ENCODE data around the gene PADI1. TPM values are rescaled to one million over a fixed set of nuclear protein-coding genes. Genes with fewer than 3 reads are reported as not detected.

Gene PADI1
- polyA plus RNA-seq, 4 donors = 0.01 to 0.27 (median 0.10) TPM; not detected in 1

DNA sequence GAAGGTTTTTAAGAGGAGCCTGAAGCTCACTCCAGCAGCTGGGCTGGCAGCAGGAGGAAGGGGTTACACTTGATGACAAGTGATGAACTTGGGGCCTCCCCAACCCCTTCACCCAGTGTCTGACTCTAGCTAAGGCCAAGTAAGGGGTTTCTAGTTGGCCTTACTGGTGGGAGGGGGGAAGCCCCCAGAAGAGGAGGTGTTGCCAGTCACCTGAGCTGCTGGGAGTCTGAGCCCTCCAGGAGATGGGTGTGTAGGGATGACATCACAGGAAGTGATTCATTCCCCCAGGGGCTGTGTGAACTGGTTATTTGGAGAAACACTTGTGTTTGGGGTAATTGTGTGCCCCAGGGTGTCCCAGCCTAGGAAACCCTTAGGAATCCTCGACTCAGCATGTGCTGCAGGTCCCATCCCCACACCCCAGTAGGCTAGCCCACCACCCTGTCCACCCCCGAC lies 3.1 kb downstream of the PADI1 start:
- no peak for FAIRE-seq

DNA sequence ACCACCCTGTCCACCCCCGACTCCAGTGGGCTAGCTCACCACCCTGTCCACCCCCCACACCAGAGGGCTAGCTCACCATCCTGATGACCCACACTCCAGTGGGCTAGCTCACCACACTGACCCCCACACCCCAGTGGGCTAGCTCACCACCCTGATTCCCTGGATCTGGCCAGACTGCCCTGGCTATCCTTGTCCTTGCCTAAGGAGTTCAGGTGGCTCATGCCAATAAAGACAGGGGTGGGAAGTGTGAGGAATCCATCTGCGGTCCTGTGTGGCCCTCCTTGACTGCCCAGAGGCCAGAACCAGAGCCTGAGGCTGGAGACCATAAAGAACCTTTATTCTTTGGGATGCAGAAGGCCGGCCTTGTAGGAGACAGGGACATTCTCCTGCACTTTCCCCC lies 3.6 kb downstream of the PADI1 start:
- Histone ChIP-seq H3K27ac (ENCODE audit: low read depth in 1 of 3, low read length in 2 of 3) (no peak overlapping the region), H3K9me3 (ENCODE audit: control insufficient read depth in 2 of 2, insufficient read depth in 1 of 2, low read depth in 1 of 2, low read length in 1 of 2) (no peaks in the 10 kb centered on the region), H3K4me1 (ENCODE audit: control insufficient read depth in 3 of 3, insufficient read depth in 2 of 3, low read depth in 1 of 3, low read length in 2 of 3) (peaks cover 0 to 12% (median 0%) of the 10 kb centered on the region in 3 donors), H3K4me3 (ENCODE audit: low read depth in 1 of 3, low read length in 3 of 3) (no peak overlapping the region), H3K36me3 (ENCODE audit: control insufficient read depth in 3 of 3, insufficient read depth in 2 of 3, low read depth in 1 of 3, low read length in 3 of 3) (no peaks in the 10 kb centered on the region), H3K27me3 (ENCODE audit: control insufficient read depth in 3 of 3, insufficient read depth in 3 of 3, low read length in 3 of 3) (peaks cover 0 to 3% (median 3%) of the 10 kb centered on the region in 3 donors)
- no peak for FAIRE-seq
- no peak for DNase-seq
- 71 to 86% (median 82%) methylated on average over 3 of the region's 3 CpGs for WGBS, 3 donors

More for the DNA sequence above, 3.1 kb downstream of the PADI1 start:
- peaks cover 0 to 7% (median 0%) of the 10 kb centered on the region in 3 donors for H3K4me1 ChIP-seq (ENCODE audit: control insufficient read depth in 3 of 3, insufficient read depth in 2 of 3, low read depth in 1 of 3, low read length in 2 of 3)
- DNase-seq = peak in 1 of 2 donors; percentile 14
- no peaks in the 10 kb centered on the region for H3K9me3 ChIP-seq (ENCODE audit: control insufficient read depth in 2 of 2, insufficient read depth in 1 of 2, low read depth in 1 of 2, low read length in 1 of 2)
- H3K4me3 ChIP-seq (ENCODE audit: low read depth in 1 of 3, low read length in 3 of 3) = no peak overlapping the region
- H3K36me3 ChIP-seq (ENCODE audit: control insufficient read depth in 3 of 3, insufficient read depth in 2 of 3, low read depth in 1 of 3, low read length in 3 of 3) = no peaks in the 10 kb centered on the region
- 32 to 71% (median 48%) methylated on average over 2 of the region's 2 CpGs for WGBS, 3 donors
- H3K27ac ChIP-seq (ENCODE audit: low read depth in 1 of 3, low read length in 2 of 3) = no peak overlapping the region
- peaks cover 0 to 3% (median 0%) of the 10 kb centered on the region in 3 donors for H3K27me3 ChIP-seq (ENCODE audit: control insufficient read depth in 3 of 3, insufficient read depth in 3 of 3, low read length in 3 of 3)

DNA sequence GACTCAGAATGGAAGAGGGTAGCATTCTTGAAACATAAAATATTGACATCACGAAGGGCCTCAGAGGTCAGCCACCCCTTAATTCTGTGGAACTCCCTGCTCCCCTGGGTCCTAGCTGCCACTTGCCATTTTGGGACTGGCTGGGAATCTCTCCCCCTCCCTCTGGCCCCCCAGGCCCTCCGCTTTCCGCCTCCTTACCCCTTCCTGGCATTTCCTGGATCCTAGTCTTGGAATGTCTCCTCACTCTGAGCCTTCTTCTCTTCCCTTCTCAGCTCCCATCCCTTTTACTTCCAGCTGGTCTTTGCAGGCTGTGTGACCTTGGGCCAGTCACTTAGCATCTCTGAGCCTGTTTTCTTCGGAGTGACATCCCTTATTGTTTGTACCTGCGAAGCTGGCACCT lies 4.5 kb downstream of the PADI1 start:
- Histone ChIP-seq H3K4me3 (ENCODE audit: low read depth in 1 of 3, low read length in 3 of 3) (no peak overlapping the region), H3K36me3 (ENCODE audit: control insufficient read depth in 3 of 3, insufficient read depth in 2 of 3, low read depth in 1 of 3, low read length in 3 of 3) (no peaks in the 10 kb centered on the region), H3K27me3 (ENCODE audit: control insufficient read depth in 3 of 3, insufficient read depth in 3 of 3, low read length in 3 of 3) (peaks cover 2 to 4% (median 4%) of the 10 kb centered on the region in 3 donors), H3K4me1 (ENCODE audit: control insufficient read depth in 3 of 3, insufficient read depth in 2 of 3, low read depth in 1 of 3, low read length in 2 of 3) (peaks cover 0 to 12% (median 0%) of the 10 kb centered on the region in 3 donors), H3K27ac (ENCODE audit: low read depth in 1 of 3, low read length in 2 of 3) (no peak overlapping the region), H3K9me3 (ENCODE audit: control insufficient read depth in 2 of 2, insufficient read depth in 1 of 2, low read depth in 1 of 2, low read length in 1 of 2) (no peaks in the 10 kb centered on the region)
- 65 to 78% (median 78%) methylated on average over 5 of the region's 5 CpGs for WGBS, 3 donors
- DNase-seq = no peak
- no peak for FAIRE-seq

DNA sequence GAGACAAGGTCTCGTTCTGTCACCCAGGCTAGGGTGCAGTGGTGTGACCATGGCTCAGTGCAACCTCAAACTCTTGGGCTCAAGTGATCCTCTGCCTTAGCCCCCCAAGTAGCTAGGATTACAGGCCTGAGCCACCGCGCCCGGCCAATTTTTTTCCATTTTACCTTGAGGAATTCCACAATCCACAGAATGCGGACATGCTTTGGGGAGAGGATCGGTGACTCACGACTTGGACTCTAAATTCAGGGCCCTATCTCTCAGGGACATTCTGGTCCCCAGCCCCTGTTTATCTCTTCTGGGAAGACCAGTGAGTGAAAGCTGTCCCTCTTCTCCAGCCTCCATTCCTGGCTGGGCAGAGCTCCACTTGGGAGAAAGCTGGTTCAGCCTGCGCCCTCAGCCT lies 5.2 kb downstream of the PADI1 start:
- no peak for DNase-seq
- Histone ChIP-seq H3K27ac (ENCODE audit: low read depth in 1 of 3, low read length in 2 of 3) (no peak overlapping the region), H3K27me3 (ENCODE audit: control insufficient read depth in 3 of 3, insufficient read depth in 3 of 3, low read length in 3 of 3) (peaks cover 2 to 4% (median 3%) of the 10 kb centered on the region in 3 donors), H3K4me1 (ENCODE audit: control insufficient read depth in 3 of 3, insufficient read depth in 2 of 3, low read depth in 1 of 3, low read length in 2 of 3) (peaks cover 0 to 12% (median 0%) of the 10 kb centered on the region in 3 donors), H3K9me3 (ENCODE audit: control insufficient read depth in 2 of 2, insufficient read depth in 1 of 2, low read depth in 1 of 2, low read length in 1 of 2) (no peaks in the 10 kb centered on the region), H3K36me3 (ENCODE audit: control insufficient read depth in 3 of 3, insufficient read depth in 2 of 3, low read depth in 1 of 3, low read length in 3 of 3) (no peaks in the 10 kb centered on the region), H3K4me3 (ENCODE audit: low read depth in 1 of 3, low read length in 3 of 3) (no peak overlapping the region)
- WGBS, 3 donors = 93 to 96% (median 96%) methylated on average over 8 of the region's 8 CpGs
- no peak for FAIRE-seq

DNA sequence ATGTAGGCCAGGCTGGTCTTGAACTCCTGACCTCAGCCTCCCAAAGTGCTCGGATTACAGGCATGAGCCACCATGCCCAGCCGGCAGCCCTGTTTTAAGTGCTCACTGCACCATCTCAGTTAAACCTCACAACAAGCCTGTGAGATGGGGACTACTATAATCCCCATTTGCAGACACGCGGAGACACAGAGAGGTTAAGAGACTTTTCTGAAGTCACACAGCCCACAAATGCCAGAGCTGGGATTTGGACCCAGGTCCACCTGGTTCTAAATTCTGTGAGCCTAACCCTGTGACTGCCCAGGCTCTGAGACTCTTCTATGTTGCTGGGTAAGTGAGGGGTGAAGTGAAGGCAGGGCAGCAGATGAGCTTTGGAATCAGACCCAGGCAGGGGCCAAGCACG lies 6.4 kb downstream of the PADI1 start:
- H3K36me3 ChIP-seq (ENCODE audit: control insufficient read depth in 3 of 3, insufficient read depth in 2 of 3, low read depth in 1 of 3, low read length in 3 of 3) = no peaks in the 10 kb centered on the region
- DNase-seq (no peak), FAIRE-seq (no peak)
- peaks cover 0 to 12% (median 0%) of the 10 kb centered on the region in 3 donors for H3K4me1 ChIP-seq (ENCODE audit: control insufficient read depth in 3 of 3, insufficient read depth in 2 of 3, low read depth in 1 of 3, low read length in 2 of 3)
- H3K27ac ChIP-seq (ENCODE audit: low read depth in 1 of 3, low read length in 2 of 3) = no peak overlapping the region
- peaks cover 2 to 4% (median 3%) of the 10 kb centered on the region in 3 donors for H3K27me3 ChIP-seq (ENCODE audit: control insufficient read depth in 3 of 3, insufficient read depth in 3 of 3, low read length in 3 of 3)
- H3K9me3 ChIP-seq (ENCODE audit: control insufficient read depth in 2 of 2, insufficient read depth in 1 of 2, low read depth in 1 of 2, low read length in 1 of 2) = no peaks in the 10 kb centered on the region
- 84 to 94% (median 85%) methylated on average over 5 of the region's 5 CpGs for WGBS, 3 donors
- H3K4me3 ChIP-seq (ENCODE audit: low read depth in 1 of 3, low read length in 3 of 3) = no peak overlapping the region

DNA sequence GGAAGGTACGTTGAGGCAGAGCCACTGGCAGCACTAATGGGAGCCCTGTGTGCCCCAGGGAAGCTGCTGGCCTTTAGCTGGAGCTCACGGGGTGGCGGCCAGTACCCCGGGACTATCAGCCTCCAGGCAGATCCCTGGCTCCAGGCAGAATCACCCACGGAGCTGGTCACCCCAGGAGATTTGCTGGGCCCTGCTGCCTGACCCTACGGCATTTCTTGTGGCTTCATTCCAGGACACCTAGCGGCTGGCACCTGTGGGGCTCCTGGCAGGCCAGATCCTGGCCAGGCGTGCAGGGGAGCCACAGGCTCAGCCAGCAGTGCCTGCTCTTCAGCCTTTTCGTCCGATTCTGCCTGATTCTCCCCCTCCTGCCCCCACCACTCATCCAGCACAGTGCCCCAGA lies 7.1 kb downstream of the PADI1 start:
- H3K27me3 ChIP-seq (ENCODE audit: control insufficient read depth in 3 of 3, insufficient read depth in 3 of 3, low read length in 3 of 3) = peaks cover 3 to 4% (median 3%) of the 10 kb centered on the region in 3 donors

DNA sequence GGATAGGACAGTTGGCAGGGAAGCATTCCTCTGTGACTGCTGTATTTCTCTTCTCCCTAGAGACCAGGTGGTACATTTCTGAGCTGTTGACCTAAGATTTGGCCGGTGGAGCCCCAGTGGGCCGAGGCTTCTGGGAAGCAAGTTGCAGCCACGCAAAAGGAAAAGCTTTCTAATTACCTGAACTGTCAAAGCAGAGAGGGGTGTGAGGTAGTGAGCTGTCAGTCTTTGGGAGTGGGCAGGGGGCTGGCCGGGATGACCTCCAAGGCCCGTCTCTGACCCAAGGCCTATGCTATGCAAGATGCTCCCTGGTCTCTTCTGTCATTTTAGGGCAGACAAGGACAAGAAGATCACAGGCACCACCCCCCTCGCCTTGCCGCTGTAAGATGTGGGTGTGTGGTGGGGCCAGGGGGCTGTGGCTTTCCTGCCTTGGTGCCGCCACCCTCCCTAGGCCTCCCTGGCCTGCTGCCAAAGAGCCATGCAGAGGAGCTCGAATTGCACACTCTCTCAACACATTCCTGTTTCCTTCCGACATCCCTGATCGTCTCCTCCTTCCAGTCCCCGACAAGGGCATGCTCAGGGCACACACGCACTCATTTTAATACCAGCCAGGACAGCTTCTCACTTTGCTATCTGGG lies 7.7 kb downstream of the PADI1 start:
- H3K4me3 ChIP-seq (ENCODE audit: low read depth in 1 of 3, low read length in 3 of 3) = no peak overlapping the region
- WGBS, 3 donors = 11 to 22% (median 16%) methylated on average over 13 of the region's 13 CpGs
- no peaks in the 10 kb centered on the region for H3K36me3 ChIP-seq (ENCODE audit: control insufficient read depth in 3 of 3, insufficient read depth in 2 of 3, low read depth in 1 of 3, low read length in 3 of 3)
- H3K27me3 ChIP-seq (ENCODE audit: control insufficient read depth in 3 of 3, insufficient read depth in 3 of 3, low read length in 3 of 3) = peaks cover 3 to 4% (median 4%) of the 10 kb centered on the region in 3 donors
- H3K9me3 ChIP-seq (ENCODE audit: control insufficient read depth in 2 of 2, insufficient read depth in 1 of 2, low read depth in 1 of 2, low read length in 1 of 2) = no peaks in the 10 kb centered on the region
- H3K4me1 ChIP-seq (ENCODE audit: control insufficient read depth in 3 of 3, insufficient read depth in 2 of 3, low read depth in 1 of 3, low read length in 2 of 3) = peaks cover 0 to 12% (median 0%) of the 10 kb centered on the region in 3 donors
- FAIRE-seq (no peak), DNase-seq (peak in 1 of 2 donors; percentile 78)
- no peak overlapping the region for H3K27ac ChIP-seq (ENCODE audit: low read depth in 1 of 3, low read length in 2 of 3)

More for the DNA sequence above, 7.1 kb downstream of the PADI1 start:
- 50 to 70% (median 58%) methylated on average over 10 of the region's 10 CpGs for WGBS, 3 donors
- peaks cover 0 to 12% (median 0%) of the 10 kb centered on the region in 3 donors for H3K4me1 ChIP-seq (ENCODE audit: control insufficient read depth in 3 of 3, insufficient read depth in 2 of 3, low read depth in 1 of 3, low read length in 2 of 3)
- no peak overlapping the region for H3K27ac ChIP-seq (ENCODE audit: low read depth in 1 of 3, low read length in 2 of 3)
- DNase-seq (no peak), FAIRE-seq (no peak)
- no peaks in the 10 kb centered on the region for H3K9me3 ChIP-seq (ENCODE audit: control insufficient read depth in 2 of 2, insufficient read depth in 1 of 2, low read depth in 1 of 2, low read length in 1 of 2)
- no peak overlapping the region for H3K4me3 ChIP-seq (ENCODE audit: low read depth in 1 of 3, low read length in 3 of 3)
- no peaks in the 10 kb centered on the region for H3K36me3 ChIP-seq (ENCODE audit: control insufficient read depth in 3 of 3, insufficient read depth in 2 of 3, low read depth in 1 of 3, low read length in 3 of 3)

DNA sequence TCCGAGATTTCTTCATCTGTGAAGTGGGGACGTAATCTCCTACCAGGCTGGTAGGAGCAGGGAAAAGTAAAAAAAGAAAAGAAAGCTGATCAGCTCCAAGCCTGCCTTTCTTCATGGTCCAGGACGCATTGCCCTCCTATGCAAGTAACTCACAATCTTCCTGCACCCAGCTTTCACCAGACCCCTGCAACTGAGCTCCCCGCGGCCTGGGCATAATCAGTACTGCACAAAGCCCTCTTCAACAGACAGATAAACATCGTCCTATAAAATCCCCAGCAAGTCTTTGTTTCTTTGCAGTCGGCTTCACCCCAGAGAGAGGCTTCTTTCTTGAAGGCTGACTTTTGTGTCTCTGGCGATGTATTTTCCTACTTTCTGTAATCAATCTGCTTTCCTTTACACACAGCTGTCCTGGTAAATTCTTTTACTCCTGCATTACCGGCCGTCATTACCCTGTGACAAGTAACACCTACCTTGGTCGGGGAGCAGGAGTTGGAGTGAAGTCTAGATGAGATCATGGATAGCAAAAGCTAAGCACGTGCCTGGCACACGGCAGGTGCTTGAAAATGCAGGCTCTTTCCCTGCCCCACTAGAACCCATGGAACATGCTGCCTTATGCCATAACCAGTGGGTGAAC lies 8.3 kb downstream of the PADI1 start:
- FAIRE-seq = no peak
- Histone ChIP-seq H3K4me3 (ENCODE audit: low read depth in 1 of 3, low read length in 3 of 3) (no peak overlapping the region), H3K36me3 (ENCODE audit: control insufficient read depth in 3 of 3, insufficient read depth in 2 of 3, low read depth in 1 of 3, low read length in 3 of 3) (no peaks in the 10 kb centered on the region), H3K27me3 (ENCODE audit: control insufficient read depth in 3 of 3, insufficient read depth in 3 of 3, low read length in 3 of 3) (peaks cover 3 to 4% (median 4%) of the 10 kb centered on the region in 3 donors), H3K27ac (ENCODE audit: low read depth in 1 of 3, low read length in 2 of 3) (no peak overlapping the region), H3K4me1 (ENCODE audit: control insufficient read depth in 3 of 3, insufficient read depth in 2 of 3, low read depth in 1 of 3, low read length in 2 of 3) (peaks cover 0 to 12% (median 0%) of the 10 kb centered on the region in 3 donors), H3K9me3 (ENCODE audit: control insufficient read depth in 2 of 2, insufficient read depth in 1 of 2, low read depth in 1 of 2, low read length in 1 of 2) (no peaks in the 10 kb centered on the region)
- WGBS, 3 donors = 36 to 50% (median 37%) methylated on average over 13 of the region's 13 CpGs
- no peak for DNase-seq

Measured in small intestine (tissue), 7 donors.